HepG2 (cell line): Measurements from ENCODE around the gene ARL3. TPM values are rescaled to one million over a fixed set of nuclear protein-coding genes. Genes with fewer than 3 reads are reported as not detected.
A peak's percentile ranks its signal among the peaks of the same experiment; 100 is the strongest.

Experiments used
- AHR ChIP-seq: IDR thresholded peaks from 2 replicates; pipeline ENCODE4 v1.6.1; 2018; ENCODE audit warnings: missing genetic modification reagents, missing compliant biosample characterization
- CENPX ChIP-seq: sonication (generic); formaldehyde crosslinking; IDR thresholded peaks from 2 replicates; pipeline ENCODE4 v1.9.0; 2021; ENCODE audit warnings: mild to moderate bottlenecking, missing genetic modification reagents, moderate library complexity
- ELF4 ChIP-seq: sonication (generic); formaldehyde crosslinking; IDR thresholded peaks from 2 replicates; pipeline ENCODE4 v1.5.0; 2020; ENCODE audit warnings: missing genetic modification reagents, mild to moderate bottlenecking, moderate library complexity, borderline replicate concordance
- FOXK2 ChIP-seq: fragments of 450-650 bp; IDR thresholded peaks from 2 replicates; pipeline ENCODE4 v1.6.1; 2016
- GATAD1 ChIP-seq: IDR thresholded peaks from 2 replicates; pipeline ENCODE4 v1.6.1; 2016; ENCODE audit warnings: missing genetic modification reagents, missing compliant biosample characterization
- HOXA9 ChIP-seq: sonication (generic); formaldehyde crosslinking; IDR thresholded peaks from 2 replicates; pipeline ENCODE4 v1.8.1; 2022; ENCODE audit warnings: missing genetic modification reagents, mild to moderate bottlenecking, moderate library complexity, borderline replicate concordance
- IKZF4 ChIP-seq: sonication (generic); formaldehyde crosslinking; IDR thresholded peaks from 2 replicates; pipeline ENCODE4 v1.5.1; 2020; ENCODE audit warnings: borderline replicate concordance, mild to moderate bottlenecking, low read depth, missing genetic modification reagents; ENCODE audit errors: not compliant biosample characterization
- MAFG ChIP-seq: sonication (generic); formaldehyde crosslinking; IDR thresholded peaks from 2 replicates; pipeline ENCODE4 v1.5.1; 2020; ENCODE audit warnings: mild to moderate bottlenecking, missing genetic modification reagents
- PTBP1 ChIP-seq: fragments of 200-400 bp; formaldehyde crosslinking; IDR thresholded peaks from 2 replicates; pipeline ENCODE4 v1.6.1; 2018; ENCODE audit warnings: low read length, low read depth; ENCODE audit not compliant: poor library complexity, severe bottlenecking
- RCOR2 ChIP-seq: IDR thresholded peaks from 2 replicates; pipeline ENCODE4 v1.6.1; 2016; ENCODE audit warnings: missing biosample characterization, missing genetic modification reagents
- SNAPC4 ChIP-seq: sonication (generic); formaldehyde crosslinking; IDR thresholded peaks from 2 replicates; pipeline ENCODE4 v1.4.0; 2020; ENCODE audit warnings: mild to moderate bottlenecking, missing genetic modification reagents
- TEAD2 ChIP-seq: sonication (generic); formaldehyde crosslinking; IDR thresholded peaks from 2 replicates; pipeline ENCODE4 v1.9.0; 2021; ENCODE audit warnings: missing genetic modification reagents
- ZBTB40 ChIP-seq, 2 experiments: fragments of 450-650 bp in 1 of 2; sonication (generic) in 1 of 2; formaldehyde crosslinking in 1 of 2; IDR thresholded peaks; 2 replicates each; pipeline versions ENCODE4 v1.6.1 to v1.8.0; 2016 to 2022; ENCODE audit warnings: antibody characterized with exemption in 1 of 2, mild to moderate bottlenecking in 1 of 2, missing genetic modification reagents in 1 of 2
- ZNF451 ChIP-seq: sonication (generic); formaldehyde crosslinking; IDR thresholded peaks from 2 replicates; pipeline ENCODE4 v1.5.0; 2020; ENCODE audit warnings: mild to moderate bottlenecking, missing genetic modification reagents
- ZNF672 ChIP-seq: sonication (generic); formaldehyde crosslinking; IDR thresholded peaks from 2 replicates; pipeline ENCODE4 v1.8.1; 2022; ENCODE audit warnings: missing genetic modification reagents
- ZSCAN30 ChIP-seq: sonication (generic); formaldehyde crosslinking; IDR thresholded peaks from 2 replicates; pipeline ENCODE4 v1.5.0; 2020; ENCODE audit warnings: mild to moderate bottlenecking, missing genetic modification reagents
- polyA plus RNA-seq, 8 experiments: library from polyadenylated mRNA; depleted of rRNA in 3 of 8; stranded (reverse) in 7 of 8; unstranded in 1 of 8; fragments of >200 nt; fragmentation: Illumina TruSeq in 4 of 8; extraction: Trizol in 4 of 8; gene quantifications; 2 replicates each; pipeline versions ENCODE4 v1.2.1 to v1.2.3, GENCODE V29; 2011 to 2016; ENCODE audit warnings: low read depth in 4 of 8, missing spikeins in 1 of 8, mixed read lengths in 1 of 8; ENCODE audit not compliant: insufficient read depth in 1 of 8
- total RNA-seq, 5 experiments: library from RNA; depleted of rRNA; stranded (reverse); fragments of >200 nt; fragmentation: Illumina TruSeq; extraction: Trizol; gene quantifications; 2 replicates each; pipeline ENCODE4 v1.2.3, GENCODE V29; 2016; ENCODE audit warnings: low read depth in 1 of 5

Gene ARL3
- total and polyA plus RNA-seq, 2 of the 13 experiments (the other 11 are each of a cell fraction or from before 2014, with no cell fraction given), result 5.2 to 6.6 TPM

- TF ChIP-seq SNAPC4 (no peak), AHR (CRISPR knock-in tag) (no peak), RCOR2 (CRISPR knock-in tag) (no peak), FOXK2 (no peak), CENPX (CRISPR knock-in tag) (no peak), IKZF4 (no peak), TEAD2 (CRISPR knock-in tag) (no peak), ZBTB40 (IDR thresholded peaks at IDR 0.05) (no peak), ZBTB40 (CRISPR knock-in tag; IDR thresholded peaks at IDR 0.05) (no peak), ZNF451 (no peak), HOXA9 (CRISPR knock-in tag) (no peak), ZSCAN30 (CRISPR knock-in tag) (no peak), GATAD1 (no peak), ELF4 (CRISPR knock-in tag) (no peak), ZNF672 (no peak), MAFG (no peak), PTBP1 (peak; percentile 34)
These were observed 71.4 kb downstream of the ARL3 start (continued) for GRCh38 chr10:102642736-102643335.
